Measurements from ENCODE around the gene ZNF324.

GRCh38 chr19:58466760-58467589 lies at the start of gene ZNF324:
- no peak for TF ChIP-seq EZH2 (IDR thresholded peaks at IDR 0.05; ENCODE audit: borderline replicate concordance, low read length)
- TF ChIP-seq CTCF (IDR thresholded peaks at IDR 0.05; ENCODE audit: low read length), result no peak

Measured in OCI-LY1 (cell line).